Lower leg skin (tissue), 3 donors: Measurements from ENCODE around the gene GABBR2.

Source experiments
- POLR2A ChIP-seq, 2 donors: fragments of 450-650 bp; IDR thresholded peaks; one replicate each; pipeline ENCODE4 v1.6.1; 2016 to 2017; ENCODE audit warnings: antibody characterized with exemption in 2 of 2, mild to moderate bottlenecking in 1 of 2, moderate library complexity in 1 of 2
- TF ChIP-seq, protein P1 (sequence below), 3 donors: fragments of 450-650 bp; IDR thresholded peaks; one replicate each; pipeline ENCODE4 v1.5.1; 2016; ENCODE audit warnings: antibody characterized with exemption in 3 of 3, mild to moderate bottlenecking in 3 of 3, moderate library complexity in 2 of 3

- TF ChIP-seq, protein P1, sequence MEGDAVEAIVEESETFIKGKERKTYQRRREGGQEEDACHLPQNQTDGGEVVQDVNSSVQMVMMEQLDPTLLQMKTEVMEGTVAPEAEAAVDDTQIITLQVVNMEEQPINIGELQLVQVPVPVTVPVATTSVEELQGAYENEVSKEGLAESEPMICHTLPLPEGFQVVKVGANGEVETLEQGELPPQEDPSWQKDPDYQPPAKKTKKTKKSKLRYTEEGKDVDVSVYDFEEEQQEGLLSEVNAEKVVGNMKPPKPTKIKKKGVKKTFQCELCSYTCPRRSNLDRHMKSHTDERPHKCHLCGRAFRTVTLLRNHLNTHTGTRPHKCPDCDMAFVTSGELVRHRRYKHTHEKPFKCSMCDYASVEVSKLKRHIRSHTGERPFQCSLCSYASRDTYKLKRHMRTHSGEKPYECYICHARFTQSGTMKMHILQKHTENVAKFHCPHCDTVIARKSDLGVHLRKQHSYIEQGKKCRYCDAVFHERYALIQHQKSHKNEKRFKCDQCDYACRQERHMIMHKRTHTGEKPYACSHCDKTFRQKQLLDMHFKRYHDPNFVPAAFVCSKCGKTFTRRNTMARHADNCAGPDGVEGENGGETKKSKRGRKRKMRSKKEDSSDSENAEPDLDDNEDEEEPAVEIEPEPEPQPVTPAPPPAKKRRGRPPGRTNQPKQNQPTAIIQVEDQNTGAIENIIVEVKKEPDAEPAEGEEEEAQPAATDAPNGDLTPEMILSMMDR (IDR thresholded peaks at IDR 0.05), result no peak
- no peak for TF ChIP-seq POLR2A (IDR thresholded peaks at IDR 0.05)
Measured at GRCh38 chr9:98555651-98556465, 152.9 kb downstream of the GABBR2 start.
